ENCODE measurements around the gene NCOR2.

Gene NCOR2

DNA sequence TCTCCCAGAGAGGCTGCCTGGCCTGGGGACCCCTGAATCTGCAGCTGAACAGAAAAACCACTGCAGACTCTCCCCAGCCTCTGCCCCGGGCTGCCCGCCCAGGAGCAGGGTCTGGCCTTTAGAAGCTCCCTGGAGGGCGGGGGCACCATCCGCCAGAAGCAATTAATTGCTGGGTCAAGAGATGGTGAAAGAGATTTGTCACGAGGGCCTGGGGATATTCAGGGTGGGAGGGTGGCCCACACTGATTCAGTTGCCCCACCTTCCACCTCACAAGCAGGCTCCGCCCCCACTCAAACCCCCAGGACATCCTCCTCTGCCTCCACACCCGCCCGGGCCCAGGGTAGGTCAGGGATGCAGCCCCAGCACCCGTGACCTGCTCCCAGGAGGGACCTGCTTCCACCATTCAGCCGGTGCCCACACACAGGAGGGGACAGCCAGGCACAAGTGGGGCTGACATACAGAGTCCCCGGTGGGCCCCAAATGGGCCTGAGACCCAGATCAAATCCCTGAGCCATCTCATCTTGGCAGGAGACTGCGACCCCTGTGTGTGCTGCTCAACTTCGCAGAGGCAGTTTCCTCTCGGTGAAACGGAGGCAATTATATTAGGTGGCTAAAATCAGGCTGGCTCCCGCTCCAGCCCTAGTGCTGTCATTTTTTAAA lies 23.0 kb downstream of the NCOR2 start:
- DNase-seq (ENCODE audit: low read depth in 2 of 2), result no peak

- no peak for DNase-seq (ENCODE audit: low read depth in 2 of 2)
Observed at GRCh38 chr12:124543590-124544310, 23.7 kb downstream of the NCOR2 start.

DNA sequence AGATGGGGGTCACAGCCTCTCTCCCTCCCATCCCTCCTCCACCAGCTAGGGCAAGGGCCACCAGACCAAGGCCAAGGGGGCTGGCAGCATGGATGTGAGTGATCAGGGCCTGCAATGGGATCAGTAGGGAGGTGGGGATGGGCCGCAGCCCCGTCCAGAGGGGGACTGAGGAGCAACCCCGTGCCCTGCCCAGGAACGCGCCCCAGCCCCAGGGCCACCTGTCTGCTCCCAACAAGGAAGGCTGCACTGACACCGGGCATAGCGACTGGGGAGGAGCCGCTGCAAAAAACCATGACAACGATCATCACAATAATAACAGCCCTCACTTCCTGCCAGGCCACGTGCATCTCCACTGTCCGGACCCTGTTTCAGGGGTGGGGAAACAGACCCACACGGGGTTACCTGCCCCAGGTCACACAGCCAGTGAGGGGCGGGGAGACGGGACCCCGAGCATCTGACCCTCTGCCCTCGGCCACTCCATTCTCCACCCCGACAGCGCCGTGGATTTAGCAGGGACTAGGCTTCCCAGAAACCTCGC lies 24.3 kb downstream of the NCOR2 start:
- no peak for DNase-seq (ENCODE audit: low read depth in 2 of 2)

DNA sequence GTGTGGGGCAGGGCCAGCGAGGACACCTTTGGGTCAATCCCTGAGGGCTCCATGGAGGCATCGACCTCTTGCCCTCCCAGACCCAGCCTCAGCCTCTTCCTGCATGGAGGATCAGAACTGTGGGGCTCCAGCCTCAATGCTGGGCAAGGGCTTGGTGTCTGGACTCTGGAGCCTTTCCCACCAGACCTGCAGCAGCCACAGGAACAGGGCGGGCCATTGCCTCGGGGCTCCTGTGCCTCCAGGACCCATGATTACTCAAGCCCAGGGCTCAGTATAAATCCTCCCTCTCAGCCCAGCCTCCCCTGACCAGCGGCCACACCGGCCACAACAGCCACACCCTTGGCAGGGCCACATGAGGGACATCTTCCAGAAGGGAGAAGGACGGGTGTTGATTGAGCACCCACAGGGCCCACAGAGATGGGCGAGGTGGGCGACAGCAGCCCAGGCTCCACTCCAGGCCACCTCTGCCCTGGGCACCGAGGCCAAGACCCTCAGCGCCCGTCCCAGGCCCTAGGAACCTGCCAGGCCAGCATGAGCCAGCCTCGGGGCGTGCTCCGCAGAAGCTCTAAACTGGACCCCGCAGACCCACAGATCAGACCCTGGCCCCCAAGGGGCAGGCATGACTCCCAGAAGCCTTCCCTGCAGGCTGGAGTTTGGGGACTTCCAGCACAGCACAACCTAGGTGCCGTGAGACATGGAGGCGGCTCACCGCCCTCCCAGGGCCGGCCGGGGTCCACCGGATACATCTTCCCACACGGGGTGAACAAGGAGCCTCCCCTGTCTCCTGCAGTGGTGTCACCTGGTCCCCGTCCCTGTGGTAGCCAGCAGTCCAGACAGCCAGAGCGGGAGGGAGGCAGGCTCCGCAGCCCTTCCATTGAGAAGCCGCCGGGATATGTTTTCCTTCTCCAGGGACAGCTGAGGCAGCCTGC lies 25.1 kb downstream of the NCOR2 start:
- DNase-seq (ENCODE audit: low read depth in 2 of 2), result no peak

DNA sequence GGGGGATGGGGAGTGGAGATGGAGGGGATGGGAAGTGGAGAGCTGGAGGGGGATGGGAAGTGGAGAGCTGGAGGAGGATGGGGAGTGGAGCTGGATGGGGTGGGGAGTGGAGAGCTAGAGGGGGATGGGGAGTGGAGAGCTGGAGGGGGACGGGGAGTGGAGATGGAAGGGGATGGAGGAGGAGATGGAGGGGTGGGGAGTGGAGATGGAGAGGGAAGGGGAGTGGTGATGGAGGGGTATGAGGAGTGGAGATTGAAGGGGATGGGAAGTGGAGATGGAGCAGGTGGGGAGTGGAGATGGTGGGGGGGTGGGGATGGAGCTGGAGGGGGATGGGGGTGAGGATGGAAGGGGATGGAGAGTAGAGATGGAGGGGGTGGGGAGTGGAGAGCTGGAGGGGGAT lies 26.1 kb downstream of the NCOR2 start:
- no peak for DNase-seq (ENCODE audit: low read depth in 2 of 2)

GRCh38 chr12:124539084-124540041 lies 28.0 kb downstream of the NCOR2 start:
- DNase-seq (ENCODE audit: low read depth in 2 of 2), result no peak

DNA sequence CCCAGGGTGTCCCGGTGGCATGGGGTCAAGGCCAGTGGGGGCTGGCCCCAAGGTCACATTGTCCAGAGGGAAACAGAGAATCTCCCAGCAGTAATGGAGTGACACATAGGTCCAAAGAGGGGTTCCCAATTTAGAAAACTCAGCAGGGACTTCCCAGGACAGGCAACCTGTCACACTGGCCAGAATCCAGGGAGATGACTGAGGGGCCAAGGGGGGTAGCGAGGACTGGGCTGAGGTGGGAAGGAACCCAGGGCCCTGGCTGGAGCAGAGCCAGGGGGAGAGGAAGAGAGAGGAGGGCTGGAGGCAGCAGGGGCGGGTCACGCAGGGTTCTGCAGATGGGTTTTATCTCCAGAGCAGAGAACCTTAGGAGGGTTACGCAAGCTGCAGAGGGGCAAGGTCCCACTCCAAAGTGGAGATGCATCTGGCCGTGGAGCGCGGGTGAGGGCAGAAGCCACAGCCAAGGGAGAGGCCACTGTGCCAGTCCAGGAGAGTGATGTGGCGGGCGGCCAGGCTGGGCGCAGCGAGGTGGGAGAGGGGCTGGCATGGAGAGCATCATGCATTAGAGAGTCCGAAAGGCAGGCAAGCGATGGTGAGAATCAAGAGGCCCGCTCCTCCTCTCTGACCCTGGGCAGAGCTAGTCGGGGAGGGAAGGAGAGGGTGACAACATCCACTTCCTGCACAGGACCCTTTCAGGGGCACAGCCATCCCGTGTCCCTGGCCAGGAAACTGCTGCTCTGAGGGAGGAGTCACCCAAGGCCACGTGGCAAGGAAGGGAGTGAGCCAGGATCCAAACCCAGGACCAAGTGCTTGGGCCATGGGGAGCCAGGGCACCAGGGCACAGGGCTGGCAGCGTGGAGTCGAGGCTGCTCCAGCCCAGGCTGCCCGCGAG lies 29.0 kb downstream of the NCOR2 start:
- no peak for DNase-seq (ENCODE audit: low read depth in 2 of 2)

- no peak for DNase-seq (ENCODE audit: low read depth in 2 of 2)
Observed at GRCh38 chr12:124537525-124538193, 29.8 kb downstream of the NCOR2 start.

- no peak for DNase-seq (ENCODE audit: low read depth in 2 of 2)
Observed at GRCh38 chr12:124536641-124537040, 30.8 kb downstream of the NCOR2 start.

- no peak for DNase-seq (ENCODE audit: low read depth in 2 of 2)
Observed at GRCh38 chr12:124534776-124535740, 32.4 kb downstream of the NCOR2 start.

GRCh38 chr12:124533456-124533855 lies 34.0 kb downstream of the NCOR2 start:
- no peak for DNase-seq (ENCODE audit: low read depth in 2 of 2)

DNA sequence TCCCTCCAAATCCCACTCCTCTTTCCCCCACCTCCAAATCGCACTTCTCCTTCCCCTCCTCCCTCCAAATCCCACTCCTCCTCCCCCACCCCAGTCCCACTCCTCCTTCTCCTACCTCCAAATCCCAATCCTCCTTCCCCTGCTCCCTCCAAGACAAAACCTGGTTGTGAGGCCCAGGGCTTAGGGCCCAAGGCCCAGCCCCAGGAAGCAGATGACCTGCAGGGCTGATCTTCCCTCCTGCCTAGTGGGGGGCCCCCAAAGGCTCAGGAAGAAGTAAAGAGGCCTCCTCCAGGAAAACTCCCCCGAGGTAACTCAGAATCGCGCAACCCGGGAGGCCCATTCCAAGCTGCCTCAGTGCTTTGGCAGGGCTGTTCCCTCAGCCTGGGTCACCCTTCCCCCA lies 34.4 kb downstream of the NCOR2 start:
- no peak for DNase-seq (ENCODE audit: low read depth in 2 of 2)

- DNase-seq (ENCODE audit: low read depth in 2 of 2), result no peak
Observed at GRCh38 chr12:124532331-124532750, 35.1 kb downstream of the NCOR2 start.

GRCh38 chr12:124531906-124532305 lies 35.5 kb downstream of the NCOR2 start:
- no peak for DNase-seq (ENCODE audit: low read depth in 2 of 2)

GRCh38 chr12:124531281-124531745 lies 36.1 kb downstream of the NCOR2 start:
- no peak for DNase-seq (ENCODE audit: low read depth in 2 of 2)

DNA sequence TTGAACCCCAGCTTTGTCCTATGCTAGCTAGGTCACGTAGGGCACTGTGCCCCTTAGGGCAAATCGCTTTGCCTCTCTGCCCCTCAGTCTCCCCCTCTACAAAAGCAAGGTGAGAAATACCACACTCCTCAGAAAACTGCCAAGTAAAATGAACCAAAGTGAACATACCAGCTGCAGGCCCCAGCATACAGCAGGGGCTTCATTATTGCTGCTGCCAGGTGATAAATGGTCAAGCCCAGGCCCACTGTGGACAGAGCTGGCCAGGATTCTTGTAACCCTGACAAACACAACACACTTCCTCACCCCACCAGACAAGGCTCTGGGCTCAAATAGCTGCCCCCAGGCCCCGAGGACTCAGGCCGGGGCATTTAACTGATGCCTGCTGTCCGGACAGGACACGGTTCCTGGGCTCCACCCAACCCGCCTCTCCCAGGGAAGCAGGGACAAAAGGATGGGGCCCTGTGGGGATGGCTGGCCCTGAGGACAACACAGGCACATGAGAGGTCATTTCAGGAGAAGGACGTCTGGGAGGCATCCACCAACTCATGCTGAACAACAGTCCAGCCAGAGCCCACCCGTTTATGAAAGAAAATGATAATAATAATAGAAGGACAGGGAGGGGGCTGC lies 36.7 kb downstream of the NCOR2 start:
- DNase-seq (ENCODE audit: low read depth in 2 of 2), result no peak

DNA sequence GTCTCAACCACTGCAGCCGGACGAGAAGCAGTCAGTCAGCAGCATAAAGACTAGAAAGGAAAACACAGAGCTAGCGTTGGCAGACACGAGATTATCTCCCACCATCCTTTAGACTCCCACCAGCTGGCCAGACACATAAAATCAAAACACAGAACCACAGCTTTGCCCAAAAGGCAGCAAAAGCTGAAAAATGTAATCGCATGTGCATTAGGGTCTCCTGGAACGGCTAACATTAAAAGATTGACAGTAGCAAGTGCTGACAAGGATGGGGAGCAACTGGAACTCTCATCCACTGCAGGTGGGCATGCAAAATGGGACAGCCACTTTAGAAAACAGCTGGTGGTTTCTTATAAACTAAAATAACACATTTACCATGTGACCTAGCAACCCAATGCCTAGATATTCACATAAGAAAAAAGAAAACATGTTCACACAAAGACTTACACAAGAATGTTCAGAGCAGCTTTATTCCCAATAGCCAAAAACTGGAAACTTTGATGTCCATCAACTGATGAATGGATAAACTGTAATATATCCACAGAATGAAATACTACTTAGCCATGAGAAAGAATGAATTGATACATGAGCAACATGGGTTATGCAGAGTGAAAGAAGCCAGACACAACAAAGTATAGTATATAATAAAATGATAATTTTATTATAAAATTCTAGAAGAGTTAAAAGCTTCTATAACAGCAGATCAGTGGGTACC lies 37.7 kb downstream of the NCOR2 start:
- no peak for DNase-seq (ENCODE audit: low read depth in 2 of 2)

All from stimulated activated CD8-positive, alpha-beta memory T cell treated with anti-CD3 and anti-CD28 coated beads, Interleukin-7, amount 100 ng/mL, for 4 hours (primary cell).